Measurements from ENCODE around the gene VWA1. TPM values are rescaled to one million over a fixed set of nuclear protein-coding genes. Genes with fewer than 3 reads are reported as not detected.
"Not testable (repeated sequence)": the region's sequence is repeated elsewhere in the genome, so short reads cannot be mapped to it uniquely, and the experiment has no call there.

The VWA1 gene
- total RNA-seq, 1 donor from 2014 or later = 58.7 TPM

DNA sequence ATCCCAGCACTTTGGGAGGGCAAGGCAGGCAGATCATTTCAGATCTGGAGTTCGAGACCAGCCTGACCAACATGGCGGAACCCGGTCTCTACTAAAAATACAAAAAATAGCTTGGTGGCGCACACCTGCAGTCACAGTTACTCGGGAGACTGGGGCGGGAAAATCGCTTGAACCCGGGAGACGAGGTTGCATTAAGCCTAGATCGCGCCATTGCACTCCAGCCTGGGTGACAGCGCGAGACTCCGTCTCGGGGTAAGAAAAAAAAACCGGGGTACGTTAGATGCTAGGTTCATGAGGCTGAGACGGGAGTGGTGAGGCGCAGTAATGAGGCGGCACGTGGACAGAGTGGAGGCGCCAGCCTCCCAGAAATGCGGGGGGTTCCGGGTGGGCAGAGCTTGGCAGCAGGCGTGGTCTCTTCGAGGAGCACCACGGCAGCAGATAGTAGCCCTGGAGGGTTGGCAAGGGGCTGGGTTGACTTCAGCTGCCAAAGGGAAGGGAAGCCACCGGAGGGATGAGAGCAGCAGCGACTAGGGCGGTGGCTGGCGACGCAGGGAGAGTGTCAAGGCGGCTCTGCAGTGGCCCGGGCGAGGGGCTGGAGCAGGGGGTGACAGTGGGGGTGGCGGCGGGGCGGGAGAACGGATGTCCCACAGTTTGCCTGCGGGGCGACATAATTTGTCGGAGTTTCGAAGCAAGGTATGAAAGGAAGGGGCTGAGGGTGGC, 29.2 kb upstream of the VWA1 start:
- ATAC-seq (peak; percentile 2 to 3), DNase-seq (no peak)
- TF ChIP-seq, protein P1, sequence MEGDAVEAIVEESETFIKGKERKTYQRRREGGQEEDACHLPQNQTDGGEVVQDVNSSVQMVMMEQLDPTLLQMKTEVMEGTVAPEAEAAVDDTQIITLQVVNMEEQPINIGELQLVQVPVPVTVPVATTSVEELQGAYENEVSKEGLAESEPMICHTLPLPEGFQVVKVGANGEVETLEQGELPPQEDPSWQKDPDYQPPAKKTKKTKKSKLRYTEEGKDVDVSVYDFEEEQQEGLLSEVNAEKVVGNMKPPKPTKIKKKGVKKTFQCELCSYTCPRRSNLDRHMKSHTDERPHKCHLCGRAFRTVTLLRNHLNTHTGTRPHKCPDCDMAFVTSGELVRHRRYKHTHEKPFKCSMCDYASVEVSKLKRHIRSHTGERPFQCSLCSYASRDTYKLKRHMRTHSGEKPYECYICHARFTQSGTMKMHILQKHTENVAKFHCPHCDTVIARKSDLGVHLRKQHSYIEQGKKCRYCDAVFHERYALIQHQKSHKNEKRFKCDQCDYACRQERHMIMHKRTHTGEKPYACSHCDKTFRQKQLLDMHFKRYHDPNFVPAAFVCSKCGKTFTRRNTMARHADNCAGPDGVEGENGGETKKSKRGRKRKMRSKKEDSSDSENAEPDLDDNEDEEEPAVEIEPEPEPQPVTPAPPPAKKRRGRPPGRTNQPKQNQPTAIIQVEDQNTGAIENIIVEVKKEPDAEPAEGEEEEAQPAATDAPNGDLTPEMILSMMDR (IDR thresholded peaks at IDR 0.05) = no peak
- intact Hi-C loops (cut with DNase I) = no loop called here
- Histone ChIP-seq H3K27ac (peak overlapping the region; percentile 92), H3K36me3 (peaks cover 49% of the 10 kb centered on the region), H3K4me1 (peaks cover 40% of the 10 kb centered on the region), H3K27me3 (ENCODE audit: low read depth) (no peaks in the 10 kb centered on the region), H3K9me3 (no peaks in the 10 kb centered on the region), H3K4me3 (peak overlapping the region; percentile 86)

DNA sequence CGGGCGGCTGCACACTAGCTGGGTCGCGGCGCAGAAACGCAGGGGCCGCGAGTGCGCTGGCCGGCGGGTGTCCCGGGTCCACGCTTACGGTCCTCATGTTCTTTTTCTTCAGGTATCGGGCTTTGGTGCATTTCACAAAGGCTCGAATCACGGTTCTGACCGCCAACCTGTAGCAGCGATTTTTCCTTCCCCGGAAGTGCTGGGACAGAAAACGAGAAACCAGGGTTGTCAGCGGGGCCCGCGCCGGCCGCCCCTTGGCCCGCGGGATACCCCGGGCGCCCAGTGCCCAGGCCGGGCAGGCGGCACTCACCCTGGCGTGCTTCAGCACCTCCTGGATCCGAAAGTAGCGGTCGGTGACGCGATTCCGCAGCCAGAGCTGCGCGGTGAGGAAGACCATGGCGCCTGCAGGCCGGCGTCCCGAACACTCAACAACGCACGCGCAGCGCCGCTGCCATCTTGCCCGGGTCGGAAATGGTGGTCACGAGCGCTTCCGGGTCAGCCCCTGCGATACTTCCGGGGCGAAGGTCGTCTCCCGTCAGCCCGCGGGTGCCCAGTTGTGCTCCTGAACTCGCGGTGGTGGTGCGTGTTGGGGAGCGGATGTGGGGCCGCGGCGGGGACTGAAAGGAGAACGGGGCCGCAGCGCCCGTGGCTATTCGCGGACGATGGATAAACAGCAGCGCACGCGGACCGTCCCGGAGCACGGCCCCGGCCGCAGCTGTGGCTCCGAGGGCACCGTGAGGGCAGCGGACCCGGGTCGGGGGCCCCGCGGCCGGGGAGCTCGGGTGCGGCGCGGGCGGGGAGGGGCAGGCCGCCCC, 28.5 kb upstream of the VWA1 start, which contains the start of gene MRPL20:
MRPL20 (minus strand) TSS at position 473 of the 815 bp plus-strand sequence; CDS start at position 397, 76 bp downstream.
- peak within 1 kb of the TSS; percentile 92 for H3K27ac ChIP-seq
- H3K36me3 ChIP-seq = peaks cover 42% of the 10 kb centered on the region
- H3K4me1 ChIP-seq = peaks cover 40% of the 10 kb centered on the region
- intact Hi-C loops (cut with DNase I) = no loop called here
- TF ChIP-seq, protein P1 (IDR thresholded peaks at IDR 0.05) = no peak
- peak within 1 kb of the TSS; percentile 86 for H3K4me3 ChIP-seq
- no peaks in the 10 kb centered on the region for H3K9me3 ChIP-seq
- DNase-seq (peak; percentile 97), ATAC-seq (peak; percentile 97 to 99)
- no peaks in the 10 kb centered on the region for H3K27me3 ChIP-seq (ENCODE audit: low read depth)

DNA sequence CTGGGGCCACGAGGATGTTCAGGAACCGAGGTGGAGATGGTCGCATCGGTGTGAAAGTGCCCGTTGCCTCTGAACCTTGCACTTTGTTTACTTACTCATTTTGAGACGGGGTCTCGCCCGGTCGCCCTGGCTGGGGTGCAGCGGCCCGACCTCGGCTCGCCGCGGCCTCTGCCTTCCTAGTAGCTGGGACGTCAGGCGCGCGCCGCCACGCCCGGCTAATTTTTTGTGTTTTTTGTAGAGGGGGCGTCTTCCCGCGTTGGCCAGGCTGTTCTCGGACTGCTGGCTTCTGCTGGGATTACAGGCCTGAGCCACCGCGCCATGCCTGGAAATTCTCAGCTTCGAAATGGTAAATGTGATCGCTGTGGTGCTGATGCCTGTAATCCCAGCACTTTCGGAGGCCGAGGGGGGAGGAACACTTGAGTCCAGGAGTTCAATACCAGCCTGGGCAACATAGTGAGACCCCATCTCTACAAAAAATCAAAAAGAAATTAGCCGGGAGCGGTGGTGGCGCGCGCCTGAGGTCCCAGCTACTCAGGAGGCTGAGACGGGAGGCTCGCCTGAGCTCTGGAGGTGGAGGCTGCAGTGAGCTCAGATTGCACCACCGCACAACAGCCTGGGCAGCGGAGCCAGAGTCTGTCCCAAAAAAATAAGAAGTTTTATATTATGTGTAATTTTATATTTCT, 27.7 kb upstream of the VWA1 start:
- DNase-seq (no peak), ATAC-seq (peak; percentile 25 to 31)
- TF ChIP-seq, protein P1 (IDR thresholded peaks at IDR 0.05) = no peak
- intact Hi-C loops (cut with DNase I) = no loop called here
- Histone ChIP-seq H3K4me1 (peaks cover 40% of the 10 kb centered on the region), H3K27ac (peak overlapping the region; percentile 92), H3K36me3 (peaks cover 34% of the 10 kb centered on the region), H3K4me3 (peak overlapping the region; percentile 86), H3K9me3 (peaks cover 3% of the 10 kb centered on the region), H3K27me3 (ENCODE audit: low read depth) (no peaks in the 10 kb centered on the region)

DNA sequence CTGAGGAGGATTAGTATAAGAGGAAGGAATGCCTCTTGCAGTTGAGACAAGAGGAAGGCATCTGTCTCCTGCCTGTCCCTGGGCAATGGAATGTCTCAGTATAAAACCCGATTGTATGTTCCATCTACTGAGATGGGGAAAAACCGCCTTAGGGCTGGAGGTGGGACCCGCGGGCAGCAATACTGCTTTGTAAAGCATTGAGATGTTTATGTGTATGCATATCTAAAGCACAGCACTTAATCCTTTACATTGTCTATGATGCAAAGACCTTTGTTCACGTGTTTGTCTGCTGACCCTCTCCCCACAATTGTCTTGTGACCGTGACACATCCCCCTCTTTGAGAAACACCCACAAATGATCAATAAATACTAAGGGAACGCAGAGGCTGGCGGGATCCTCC, 25.3 kb upstream of the VWA1 start:
- H3K9me3 ChIP-seq; intact Hi-C loops (cut with DNase I); H3K27ac ChIP-seq; DNase-seq; ATAC-seq; H3K27me3 ChIP-seq (ENCODE audit: low read depth); H3K4me3 ChIP-seq; H3K36me3 ChIP-seq: not testable (repeated sequence)
- peaks cover 36% of the 10 kb centered on the region for H3K4me1 ChIP-seq

DNA sequence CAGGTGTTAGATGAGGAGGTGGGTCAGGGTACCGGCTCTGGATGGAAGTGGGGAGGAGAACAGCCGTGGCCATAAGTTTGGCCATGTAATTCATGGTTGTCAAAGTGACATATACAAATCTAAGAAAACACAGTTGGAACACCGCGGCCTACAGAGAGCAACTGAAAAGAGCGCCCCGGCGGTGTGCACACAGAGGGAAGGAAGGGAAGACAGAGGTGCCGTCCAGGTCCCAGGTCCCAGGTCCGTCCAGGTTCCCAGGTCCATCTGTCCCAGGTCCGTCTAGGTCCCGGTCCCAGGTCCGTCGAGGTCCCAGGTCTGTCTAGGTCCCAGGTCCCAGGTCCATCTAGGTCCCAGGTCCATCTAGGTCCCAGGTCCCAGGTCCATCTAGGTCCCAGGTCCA, 23.9 kb upstream of the VWA1 start:
- Histone ChIP-seq H3K9me3 (peaks cover 3% of the 10 kb centered on the region), H3K36me3 (no peaks in the 10 kb centered on the region), H3K27me3 (ENCODE audit: low read depth) (no peaks in the 10 kb centered on the region), H3K4me1 (peaks cover 22% of the 10 kb centered on the region), H3K4me3 (no peak overlapping the region), H3K27ac (no peak overlapping the region)
- intact Hi-C loops (cut with DNase I) = no loop called here
- DNase-seq (no peak), ATAC-seq (no peak)
- TF ChIP-seq, protein P1 (IDR thresholded peaks at IDR 0.05) = no peak

DNA sequence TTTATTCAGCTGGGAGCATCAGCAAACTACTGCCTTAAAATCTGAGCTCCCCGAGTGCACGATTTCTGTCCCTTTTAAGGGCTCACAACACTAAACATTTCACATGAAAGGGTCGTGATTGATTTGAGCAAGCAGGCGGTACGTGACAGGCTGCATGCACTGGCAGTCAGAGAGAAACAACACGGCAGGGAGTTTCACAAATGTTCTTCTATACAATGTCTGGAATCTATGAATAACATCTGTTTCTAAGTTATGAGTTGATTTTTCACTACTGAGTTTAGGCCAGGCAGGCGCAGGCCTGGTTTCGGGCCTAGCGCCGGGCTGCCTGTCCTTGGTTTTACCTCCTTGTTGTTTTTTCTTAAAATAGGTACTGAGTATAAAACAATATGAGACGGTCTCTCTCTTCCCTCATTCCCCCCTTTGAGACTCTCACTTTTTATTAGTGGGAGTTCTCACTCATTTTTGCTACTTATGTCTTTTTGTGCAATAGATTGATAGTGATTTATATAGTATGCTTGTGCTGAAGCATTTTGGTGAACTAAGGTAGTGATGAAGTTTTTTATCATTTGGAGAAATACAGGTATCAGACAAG, 23.1 kb upstream of the VWA1 start:
- H3K36me3 ChIP-seq; intact Hi-C loops (cut with DNase I); ATAC-seq: not testable (repeated sequence)

More for the DNA sequence above, 23.1 kb upstream of the VWA1 start:
- H3K27me3 ChIP-seq (ENCODE audit: low read depth); DNase-seq; H3K9me3 ChIP-seq; H3K27ac ChIP-seq; H3K4me3 ChIP-seq: not testable (repeated sequence)
- peaks cover 21% of the 10 kb centered on the region for H3K4me1 ChIP-seq

All from lower lobe of right lung (tissue), 2 donors.